CD14-positive monocyte (primary cell): ENCODE measurements around the gene SELENOP. TPM values are rescaled to one million over a fixed set of nuclear protein-coding genes. Genes with fewer than 3 reads are reported as not detected.

ENCODE experiments used
- DNase-seq, 3 donors: peaks; one replicate each; pipeline ENCODE4 v3.0.0-alpha.2; 2011 to 2022
- H2AFZ ChIP-seq: 2 replicates; pipeline ENCODE4 v1.6.0; 2012; ENCODE audit warnings: mild to moderate bottlenecking, low read depth, low read length, inconsistent platforms; ENCODE audit not compliant: insufficient read depth, poor library complexity, severe bottlenecking
- H3K27ac ChIP-seq, 2 donors: 1 replicate in 1 of 2; 2 replicates in 1 of 2; pipeline ENCODE4 v1.5.1; 2012 to 2013; ENCODE audit warnings: low read length in 2 of 2, control low read depth in 1 of 2, inconsistent platforms in 1 of 2, low read depth in 1 of 2, mild to moderate bottlenecking in 1 of 2
- H3K27me3 ChIP-seq, 2 donors: one replicate each; pipeline versions ENCODE4 v1.6.0 to v1.6.1; 2011 to 2013; ENCODE audit warnings: low read length in 2 of 2; ENCODE audit not compliant: control insufficient read depth in 2 of 2, insufficient read depth in 2 of 2
- H3K36me3 ChIP-seq, 2 donors: replicated peaks in 1 of 2; 1 replicate in 1 of 2; 2 replicates in 1 of 2; pipeline versions ENCODE4 v1.5.1 to v1.6.1; 2012 to 2013; ENCODE audit warnings: low read length in 2 of 2, control low read depth in 1 of 2, inconsistent platforms in 1 of 2, mild to moderate bottlenecking in 1 of 2; ENCODE audit not compliant: insufficient read depth in 2 of 2, control insufficient read depth in 1 of 2
- H3K4me1 ChIP-seq, 2 donors: 1 replicate in 1 of 2; 2 replicates in 1 of 2; pipeline versions ENCODE4 v1.5.1 to v1.6.1; 2012 to 2013; ENCODE audit warnings: low read length in 2 of 2, control low read depth in 1 of 2, inconsistent platforms in 1 of 2, mild to moderate bottlenecking in 1 of 2, moderate library complexity in 1 of 2; ENCODE audit not compliant: insufficient read depth in 2 of 2, control insufficient read depth in 1 of 2
- H3K4me2 ChIP-seq: replicated peaks from 2 replicates; pipeline ENCODE3; 2012; ENCODE audit warnings: low read length, moderate library complexity, mild to moderate bottlenecking; ENCODE audit not compliant: poor library complexity, severe bottlenecking; ENCODE audit errors: extremely low read depth
- H3K4me3 ChIP-seq, 3 experiments: fragments of 200-600 bp in 1 of 3; sonication (generic) in 1 of 3; replicated peaks in 1 of 3; 1 replicate in 2 of 3; 2 replicates in 1 of 3; pipeline ENCODE4 v1.5.1; 2011 to 2013; ENCODE audit warnings: low read length in 3 of 3, mild to moderate bottlenecking in 3 of 3, control low read depth in 2 of 3, low read depth in 2 of 3, inconsistent platforms in 1 of 3, moderate library complexity in 1 of 3
- H3K79me2 ChIP-seq: 2 replicates; pipeline ENCODE4 v1.6.0; 2012; ENCODE audit warnings: mild to moderate bottlenecking, control low read depth, inconsistent platforms, low read length, moderate library complexity; ENCODE audit not compliant: insufficient read depth
- H3K9ac ChIP-seq: 2 replicates; pipeline ENCODE4 v1.6.0; 2017; ENCODE audit warnings: low read length, mild to moderate bottlenecking; ENCODE audit not compliant: insufficient read depth, poor library complexity, severe bottlenecking
- H3K9me3 ChIP-seq, 2 donors: replicated peaks in 1 of 2; 1 replicate in 1 of 2; 2 replicates in 1 of 2; pipeline versions ENCODE4 v1.5.1 to v1.6.1; 2012 to 2013; ENCODE audit warnings: low read length in 2 of 2, control low read depth in 1 of 2; ENCODE audit not compliant: control insufficient read depth in 1 of 2, insufficient read depth in 1 of 2
- H4K20me1 ChIP-seq: 2 replicates; pipeline ENCODE4 v1.6.0; 2012; ENCODE audit warnings: mild to moderate bottlenecking, low read length, control low read depth, moderate library complexity; ENCODE audit not compliant: insufficient read depth
- H3K27ac Mint-ChIP-seq, 7 donors: one replicate each; pipeline ENCODE4 v1.8.0; 2020; ENCODE audit warnings: mild to moderate bottlenecking in 7 of 7, mixed read lengths in 7 of 7, moderate library complexity in 6 of 7, inconsistent platforms in 2 of 7
- H3K27me3 Mint-ChIP-seq, 3 donors: one replicate each; pipeline ENCODE4 v1.8.0; 2021 to 2022; ENCODE audit warnings: low read depth in 3 of 3, mild to moderate bottlenecking in 3 of 3, mixed read lengths in 3 of 3, moderate library complexity in 3 of 3, inconsistent platforms in 1 of 3
- H3K36me3 Mint-ChIP-seq, 2 donors: one replicate each; pipeline ENCODE4 v1.8.0; 2020; ENCODE audit warnings: mixed read lengths in 2 of 2, inconsistent platforms in 1 of 2, mild to moderate bottlenecking in 1 of 2
- H3K4me1 Mint-ChIP-seq: one replicate; pipeline ENCODE4 v1.8.0; 2020; ENCODE audit warnings: mild to moderate bottlenecking, mixed read lengths
- H3K4me3 Mint-ChIP-seq, 2 donors: one replicate each; pipeline ENCODE4 v1.8.0; 2020; ENCODE audit warnings: mild to moderate bottlenecking in 2 of 2, mixed read lengths in 2 of 2, moderate library complexity in 1 of 2
- H3K9me3 Mint-ChIP-seq, 7 donors: one replicate each; pipeline ENCODE4 v1.8.0; 2020 to 2022; ENCODE audit warnings: mixed read lengths in 7 of 7, mild to moderate bottlenecking in 6 of 7, moderate library complexity in 6 of 7, inconsistent platforms in 2 of 7
- WGBS: methylation state at CpG from one replicate; pipeline ENCODE4 v1.1.5; 2013; ENCODE audit warnings: missing lambda C conversion rate; ENCODE audit not compliant: insufficient coverage; 5-methylcytosine and 5-hydroxymethylcytosine counted together
- intact Hi-C, 2 donors: fragments of 100-400 bp; cut with micrococcal nuclease; formaldehyde crosslinking; loops; one replicate each; pipeline versions ENCODE4 v1.15.0 to v1.15.1; 2023
- polyA plus RNA-seq, 3 donors: library from polyadenylated mRNA; depleted of rRNA in 1 of 3; unstranded in 2 of 3; stranded (reverse) in 1 of 3; fragments of 300-500 nt in 2 of 3; fragments of >200 nt in 1 of 3; fragmentation: Illumina TruSeq in 2 of 3; gene quantifications; 1 replicate in 2 of 3; 2 replicates in 1 of 3; pipeline ENCODE4 v1.2.3, GENCODE V29; 2012 to 2021
- TF ChIP-seq, protein P1 (sequence below): fragments of 200-600 bp; IDR thresholded peaks from one replicate; pipeline ENCODE4 v1.8.0; 2022; ENCODE audit warnings: antibody characterized with exemption, mild to moderate bottlenecking

Gene SELENOP
- polyA plus RNA-seq, 3 donors: 0.24 to 0.33 TPM; not detected in 1

DNA sequence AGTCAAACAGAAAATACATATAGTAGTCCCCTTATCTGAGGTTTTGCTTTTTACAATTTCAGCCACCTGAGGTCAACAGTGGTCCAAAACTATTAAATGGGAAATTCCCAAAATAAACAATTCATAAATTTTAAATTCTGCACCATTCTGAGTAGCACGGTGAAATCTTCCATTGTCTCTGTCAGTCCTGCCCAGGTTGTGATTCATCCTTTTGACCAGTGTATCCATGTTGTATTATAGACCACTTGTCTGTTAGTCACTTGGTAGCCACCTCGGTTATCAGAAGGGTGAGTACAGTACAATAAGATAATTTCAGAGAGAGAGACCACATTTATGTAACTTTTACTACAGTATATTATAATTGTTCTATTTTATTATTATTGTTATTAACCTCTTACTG is 52.2 kb downstream of the SELENOP start:
- 100% methylated on average over 1 of the region's 2 CpGs for WGBS
- Histone ChIP-seq H3K9me3 (no peaks in the 10 kb centered on the region), H2AFZ (no peak overlapping the region), H3K27ac (no peak overlapping the region), H3K4me2 (no peak overlapping the region), H3K4me1 (peaks cover 20 to 36% of the 10 kb centered on the region in 2 donors), H3K27me3 (no peaks in the 10 kb centered on the region), H3K79me2 (no peaks in the 10 kb centered on the region), H4K20me1 (no peaks in the 10 kb centered on the region), H3K4me3 (no peak overlapping the region), H3K36me3 (no peaks in the 10 kb centered on the region), H3K9ac (no peak overlapping the region)
- intact Hi-C loops: no loop called here
- no peaks in the 10 kb centered on the region for H3K27me3 Mint-ChIP-seq
- H3K27ac Mint-ChIP-seq: no peak overlapping the region
- H3K36me3 Mint-ChIP-seq: no peaks in the 10 kb centered on the region
- H3K4me1 Mint-ChIP-seq: peaks cover 30% of the 10 kb centered on the region
- no peak for DNase-seq
- TF ChIP-seq, protein P1, sequence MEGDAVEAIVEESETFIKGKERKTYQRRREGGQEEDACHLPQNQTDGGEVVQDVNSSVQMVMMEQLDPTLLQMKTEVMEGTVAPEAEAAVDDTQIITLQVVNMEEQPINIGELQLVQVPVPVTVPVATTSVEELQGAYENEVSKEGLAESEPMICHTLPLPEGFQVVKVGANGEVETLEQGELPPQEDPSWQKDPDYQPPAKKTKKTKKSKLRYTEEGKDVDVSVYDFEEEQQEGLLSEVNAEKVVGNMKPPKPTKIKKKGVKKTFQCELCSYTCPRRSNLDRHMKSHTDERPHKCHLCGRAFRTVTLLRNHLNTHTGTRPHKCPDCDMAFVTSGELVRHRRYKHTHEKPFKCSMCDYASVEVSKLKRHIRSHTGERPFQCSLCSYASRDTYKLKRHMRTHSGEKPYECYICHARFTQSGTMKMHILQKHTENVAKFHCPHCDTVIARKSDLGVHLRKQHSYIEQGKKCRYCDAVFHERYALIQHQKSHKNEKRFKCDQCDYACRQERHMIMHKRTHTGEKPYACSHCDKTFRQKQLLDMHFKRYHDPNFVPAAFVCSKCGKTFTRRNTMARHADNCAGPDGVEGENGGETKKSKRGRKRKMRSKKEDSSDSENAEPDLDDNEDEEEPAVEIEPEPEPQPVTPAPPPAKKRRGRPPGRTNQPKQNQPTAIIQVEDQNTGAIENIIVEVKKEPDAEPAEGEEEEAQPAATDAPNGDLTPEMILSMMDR: no peak
- peaks cover 0 to 3% (median 0%) of the 10 kb centered on the region in 7 donors for H3K9me3 Mint-ChIP-seq
- no peak overlapping the region for H3K4me3 Mint-ChIP-seq

DNA sequence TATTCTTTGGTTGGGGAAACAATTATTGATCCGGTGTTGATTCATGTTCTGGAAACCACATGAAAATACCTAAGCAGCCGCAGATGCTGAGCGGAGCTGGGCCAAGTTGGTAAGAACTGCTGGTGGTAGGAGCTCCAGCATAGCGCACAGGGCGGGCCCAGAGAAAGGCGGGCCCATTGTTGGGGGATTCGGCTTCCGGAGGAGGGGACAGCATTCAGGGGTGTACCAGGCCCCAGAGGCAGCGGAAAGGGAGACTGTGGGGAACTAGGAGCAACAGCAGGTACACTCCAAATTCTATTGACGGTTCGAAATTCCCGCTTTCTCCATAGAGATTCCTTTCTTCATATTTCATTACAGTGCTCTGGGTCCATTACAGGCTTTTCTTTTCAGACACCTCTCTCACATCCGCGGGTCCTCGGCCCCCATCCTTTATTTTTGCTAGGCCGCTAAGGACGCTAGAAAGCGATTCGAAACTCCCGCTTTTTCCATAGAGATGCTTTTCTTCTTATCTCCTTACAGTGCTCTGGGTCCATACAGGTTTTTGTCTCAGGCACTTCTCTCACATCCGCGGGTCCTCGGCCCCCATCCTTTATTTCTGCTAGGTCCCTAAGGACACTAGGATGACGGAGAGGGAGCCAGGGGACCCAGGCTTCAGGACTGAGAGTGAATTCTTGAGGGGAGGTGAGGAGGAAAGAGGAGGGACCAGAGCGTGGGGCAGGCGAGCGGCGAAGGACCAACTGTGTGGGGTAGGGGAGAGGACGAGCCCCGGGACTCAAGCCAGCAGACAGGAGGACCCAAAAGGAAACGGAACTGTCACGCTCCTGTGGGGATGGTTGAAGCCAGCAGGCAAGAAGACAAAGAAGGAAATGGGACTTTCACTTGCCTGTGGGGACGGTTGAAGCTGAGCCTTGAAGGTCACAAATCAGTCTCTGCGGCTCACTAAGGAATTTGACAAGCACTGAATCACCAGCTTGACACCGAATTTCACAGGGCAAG is 54.8 kb downstream of the SELENOP start, which contains the start of gene CCDC152:
CCDC152 (plus strand) TSS at position 213 of the 996 bp plus-strand sequence. CDS start 2,304 bp downstream, outside the sequence.
- intact Hi-C loops: no loop called here

More for the DNA sequence above, 54.8 kb downstream of the SELENOP start, which contains the start of gene CCDC152:
- H3K9me3 Mint-ChIP-seq: peaks cover 0 to 3% (median 0%) of the 10 kb centered on the region in 7 donors
- 21% methylated on average over 27 of the region's 35 CpGs for WGBS
- peak within 1 kb of the TSS; percentile 28 to 75 (median 35) for H3K4me3 ChIP-seq
- TF ChIP-seq, protein P1: no peak
- peaks cover 30% of the 10 kb centered on the region for H3K4me1 Mint-ChIP-seq
- peak; percentile 21 to 46 (median 23) for DNase-seq
- peak within 1 kb of the TSS; percentile 55 for H3K9ac ChIP-seq
- no peaks in the 10 kb centered on the region for H3K27me3 Mint-ChIP-seq
- peak within 1 kb of the TSS; percentile 78 for H3K4me2 ChIP-seq
- H3K36me3 ChIP-seq: no peaks in the 10 kb centered on the region
- H3K27me3 ChIP-seq: no peaks in the 10 kb centered on the region
- H3K27ac Mint-ChIP-seq: peak within 1 kb of the TSS in 4 of 7 donors; percentile 13 to 79 (median 46)
- no peak within 1 kb of the TSS for H3K27ac ChIP-seq
- H2AFZ ChIP-seq: peak within 1 kb of the TSS; percentile 91
- H3K4me3 Mint-ChIP-seq: peak within 1 kb of the TSS; percentile 86 to 97
- no peaks in the 10 kb centered on the region for H3K9me3 ChIP-seq
- H3K36me3 Mint-ChIP-seq: no peaks in the 10 kb centered on the region
- H3K79me2 ChIP-seq: no peaks in the 10 kb centered on the region
- H4K20me1 ChIP-seq: no peaks in the 10 kb centered on the region
- peaks cover 20 to 34% of the 10 kb centered on the region in 2 donors for H3K4me1 ChIP-seq
